H7 (cell line): ENCODE measurements around the gene PRMT7. TPM values are rescaled to one million over a fixed set of nuclear protein-coding genes. Genes with fewer than 3 reads are reported as not detected.

ENCODE experiments used
- DNase-seq: peaks from one replicate; pipeline ENCODE4 v3.0.0; 2012
- H3K27me3 ChIP-seq: 2 replicates; pipeline ENCODE4 v1.6.0; 2011; ENCODE audit warnings: mild to moderate bottlenecking, low read length; ENCODE audit not compliant: control insufficient read depth, insufficient read depth
- H3K36me3 ChIP-seq: replicated peaks from 2 replicates; pipeline ENCODE4 v1.5.1; 2011; ENCODE audit warnings: low read length; ENCODE audit not compliant: control insufficient read depth, insufficient read depth
- H3K4me3 ChIP-seq: 2 replicates; pipeline ENCODE4 v1.5.1; 2011; ENCODE audit warnings: low read depth, mild to moderate bottlenecking, control low read depth, low read length, moderate library complexity; ENCODE audit not compliant: insufficient read depth
- total RNA-seq: library from RNA; depleted of rRNA; stranded (reverse); fragments of >200 nt; shearing (Covaris generic); gene quantifications from 2 replicates; pipeline ENCODE4 v1.2.3, GENCODE V29; 2014

The PRMT7 gene
- total RNA-seq, 1 experiment from 2014 or later: 56.5 TPM

DNA sequence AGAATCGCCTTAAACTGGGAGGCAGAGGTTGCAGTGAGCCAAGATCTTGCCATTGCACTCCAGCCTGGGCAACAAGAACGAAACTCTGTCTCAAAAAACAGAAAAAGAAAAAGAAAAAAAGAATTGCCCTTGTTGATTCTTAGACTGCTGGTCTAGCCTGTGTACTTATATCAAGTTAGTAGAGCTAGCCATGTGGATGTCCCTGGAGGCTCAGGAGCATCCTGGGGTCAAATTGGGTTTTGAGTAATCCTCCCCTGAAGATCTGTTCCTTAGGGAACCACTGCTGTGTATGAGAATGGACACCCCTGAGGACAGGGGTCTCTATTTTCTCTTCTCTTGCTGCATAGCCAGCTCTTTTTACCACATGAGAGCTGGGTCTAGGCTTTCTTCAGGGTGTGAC is 21.6 kb upstream of the PRMT7 start:
- H3K4me3 ChIP-seq: no peak overlapping the region
- peaks cover 16% of the 10 kb centered on the region for H3K36me3 ChIP-seq
- no peak for DNase-seq
- no peaks in the 10 kb centered on the region for H3K27me3 ChIP-seq

DNA sequence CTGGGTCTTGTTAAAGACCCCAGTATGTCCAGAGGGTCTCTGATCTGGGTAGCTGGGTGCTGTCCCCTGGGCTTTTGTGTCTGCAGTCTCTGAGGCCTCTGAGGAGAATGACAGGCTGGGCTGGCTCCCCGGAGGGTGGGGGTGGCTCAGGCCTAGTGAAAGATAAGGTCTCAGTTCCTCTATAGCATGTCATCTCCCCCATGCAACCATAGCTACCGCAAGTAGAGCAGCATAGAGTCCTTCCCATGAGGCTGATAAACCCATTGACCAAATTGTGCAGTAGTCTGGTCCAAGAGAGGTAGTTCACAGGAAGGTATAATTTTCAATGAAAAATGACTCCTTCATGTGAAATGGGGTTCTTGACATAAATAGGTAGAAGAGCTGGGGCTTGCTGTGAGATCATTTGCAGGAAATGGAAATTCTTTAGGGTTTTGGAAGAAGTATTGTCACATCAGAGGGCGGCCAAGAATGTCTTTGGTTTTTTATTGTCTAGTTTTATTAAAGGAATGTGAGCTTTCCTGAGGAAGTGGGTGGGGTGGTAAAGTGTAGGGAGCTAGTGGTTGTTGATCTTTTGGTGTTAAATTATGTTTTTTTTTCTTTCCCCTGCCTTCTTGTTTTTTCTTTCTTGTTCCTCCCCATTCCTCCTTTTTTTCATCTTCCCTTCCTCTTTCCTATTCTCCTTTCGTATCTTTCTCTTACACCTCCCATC is 21.0 kb upstream of the PRMT7 start:
- no peaks in the 10 kb centered on the region for H3K27me3 ChIP-seq
- DNase-seq: no peak
- H3K4me3 ChIP-seq: no peak overlapping the region
- H3K36me3 ChIP-seq: peaks cover 19% of the 10 kb centered on the region

DNA sequence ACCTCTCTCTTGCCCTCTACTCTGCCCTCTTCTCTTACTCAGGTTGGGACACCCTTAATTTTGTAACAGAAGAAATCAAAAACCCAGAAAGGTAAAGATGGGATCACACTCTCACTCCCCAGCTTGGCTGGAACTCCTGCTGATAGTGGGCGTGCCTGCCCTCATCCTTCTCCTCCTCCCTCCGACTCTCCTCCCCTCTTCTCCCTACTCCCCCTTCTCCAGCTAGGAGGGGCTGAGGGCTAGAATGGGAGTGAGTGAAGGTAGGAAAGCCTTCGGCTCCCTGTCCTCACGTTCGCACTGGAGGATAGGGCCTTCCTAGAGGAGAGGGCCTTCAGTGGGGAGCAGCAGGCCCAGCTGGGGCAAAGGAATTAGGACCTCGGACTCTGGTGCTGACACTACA is 20.4 kb upstream of the PRMT7 start:
- peaks cover 19% of the 10 kb centered on the region for H3K36me3 ChIP-seq
- no peak overlapping the region for H3K4me3 ChIP-seq
- peak; percentile 66 for DNase-seq
- no peaks in the 10 kb centered on the region for H3K27me3 ChIP-seq

DNA sequence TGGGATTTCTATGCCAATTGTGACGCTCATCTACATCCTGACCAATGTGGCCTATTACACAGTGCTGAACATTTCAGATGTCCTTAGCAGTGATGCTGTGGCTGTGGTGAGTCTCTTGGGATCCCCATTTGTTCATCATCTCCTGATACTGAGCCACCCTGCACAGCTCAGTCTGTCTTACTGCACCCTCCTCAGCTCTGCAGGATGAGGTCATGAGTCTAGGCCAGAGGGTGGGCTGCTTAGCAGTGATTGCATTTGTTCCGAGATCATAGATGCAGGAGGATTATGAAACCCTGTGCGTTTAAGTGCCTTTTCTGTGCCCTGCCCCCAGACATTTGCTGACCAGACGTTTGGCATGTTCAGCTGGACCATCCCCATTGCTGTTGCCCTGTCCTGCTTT is 19.6 kb upstream of the PRMT7 start:
- no peak for DNase-seq
- no peak overlapping the region for H3K4me3 ChIP-seq
- H3K36me3 ChIP-seq: peaks cover 23% of the 10 kb centered on the region
- H3K27me3 ChIP-seq: no peaks in the 10 kb centered on the region

DNA sequence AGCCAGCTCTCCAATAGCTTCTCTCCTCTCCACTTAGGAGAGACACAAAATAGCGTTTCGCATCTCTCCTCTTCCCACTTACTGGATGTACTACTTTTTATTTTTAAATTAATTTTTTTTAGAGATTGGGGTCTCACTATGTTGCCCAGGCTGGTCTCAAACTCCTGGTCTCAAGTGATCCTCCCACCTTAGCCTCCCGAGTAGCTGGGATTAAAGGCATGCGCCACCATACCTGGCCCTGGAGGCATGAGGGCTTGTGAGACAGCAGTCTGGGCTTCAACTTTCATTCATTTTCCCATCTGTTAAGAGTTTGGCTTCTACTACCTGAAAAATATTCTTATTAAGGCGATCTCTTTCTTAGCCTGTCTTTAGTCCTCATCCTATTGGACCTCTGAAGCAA is 18.4 kb upstream of the PRMT7 start:
- Histone ChIP-seq H3K27me3 (no peaks in the 10 kb centered on the region), H3K4me3 (no peak overlapping the region), H3K36me3 (peaks cover 27% of the 10 kb centered on the region)
- no peak for DNase-seq

DNA sequence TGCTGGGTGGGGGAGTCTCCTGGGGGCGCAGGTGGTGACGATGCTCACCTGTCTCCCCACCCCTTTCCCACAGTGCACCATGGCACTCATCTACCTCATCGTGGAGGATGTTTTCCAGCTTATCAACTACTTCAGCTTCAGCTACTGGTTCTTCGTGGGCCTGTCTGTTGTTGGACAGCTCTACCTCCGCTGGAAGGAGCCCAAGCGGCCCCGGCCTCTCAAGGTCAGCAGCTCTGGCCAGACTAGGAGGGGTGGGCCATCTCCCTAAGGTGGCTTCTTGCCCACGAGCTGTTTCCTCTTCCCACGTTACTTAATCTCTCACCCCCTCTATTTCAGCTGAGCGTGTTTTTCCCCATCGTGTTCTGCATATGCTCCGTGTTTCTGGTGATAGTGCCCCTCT is 14.5 kb upstream of the PRMT7 start:
- peaks cover 40% of the 10 kb centered on the region for H3K36me3 ChIP-seq
- no peak for DNase-seq
- H3K27me3 ChIP-seq: no peaks in the 10 kb centered on the region
- H3K4me3 ChIP-seq: no peak overlapping the region

DNA sequence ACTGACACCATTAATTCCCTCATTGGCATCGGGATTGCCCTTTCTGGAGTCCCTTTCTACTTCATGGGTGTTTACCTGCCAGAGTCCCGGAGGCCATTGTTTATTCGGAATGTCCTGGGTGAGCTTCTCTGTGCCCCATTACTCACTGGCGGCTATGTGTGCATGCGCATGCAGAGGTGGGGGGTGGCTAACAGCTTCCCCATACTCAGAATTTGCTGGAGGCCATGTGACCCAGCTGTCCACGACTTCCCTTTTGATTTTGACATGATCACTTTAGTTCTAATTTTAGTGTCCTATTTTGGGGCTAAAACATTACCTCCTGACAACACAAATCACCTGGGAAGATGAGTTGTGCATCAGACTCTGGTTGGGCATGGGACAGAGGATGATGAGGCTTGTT is 14.1 kb upstream of the PRMT7 start:
- no peak for DNase-seq
- no peak overlapping the region for H3K4me3 ChIP-seq
- peaks cover 36% of the 10 kb centered on the region for H3K36me3 ChIP-seq
- no peaks in the 10 kb centered on the region for H3K27me3 ChIP-seq

DNA sequence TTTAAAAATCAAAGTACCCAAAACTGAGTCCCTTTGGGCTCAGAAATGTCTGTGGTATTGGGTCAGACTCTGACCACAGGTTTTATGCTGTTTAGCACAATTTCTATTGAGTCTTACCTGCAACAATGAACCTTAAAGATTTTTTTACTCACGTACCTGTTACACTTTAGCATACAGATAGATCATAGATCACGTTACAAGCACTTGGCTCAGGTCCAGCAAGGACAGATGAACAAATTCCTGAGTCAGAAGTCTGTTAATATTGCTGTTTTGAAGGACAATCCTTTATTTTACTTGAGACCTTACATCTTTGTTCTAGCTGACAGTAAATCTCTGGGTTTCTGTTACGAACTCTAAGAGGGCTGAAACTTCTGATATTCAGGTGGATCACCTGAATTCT is 12.9 kb upstream of the PRMT7 start:
- H3K27me3 ChIP-seq: no peaks in the 10 kb centered on the region
- DNase-seq: no peak
- no peak overlapping the region for H3K4me3 ChIP-seq
- peaks cover 36% of the 10 kb centered on the region for H3K36me3 ChIP-seq

DNA sequence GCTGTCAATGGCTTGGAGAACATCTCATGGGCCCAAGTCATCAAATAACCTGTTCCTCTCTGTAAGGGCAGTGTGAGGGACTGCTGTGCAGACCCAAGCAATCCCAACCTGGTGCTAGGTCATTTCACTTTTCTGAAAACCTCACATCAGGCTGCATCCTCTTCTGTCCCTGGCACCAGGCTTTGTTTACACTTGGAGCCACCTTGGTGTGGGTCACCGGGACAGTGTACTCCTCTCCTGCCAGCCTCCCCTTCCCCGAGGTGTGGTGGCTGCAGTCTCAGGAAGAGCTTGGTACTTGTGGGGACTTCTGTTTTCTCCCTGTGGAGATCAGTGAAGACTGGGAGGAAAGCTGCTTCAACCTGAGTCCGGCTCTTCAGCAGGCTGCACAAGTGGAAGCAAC is 12.5 kb upstream of the PRMT7 start:
- H3K27me3 ChIP-seq: no peaks in the 10 kb centered on the region
- DNase-seq: no peak
- H3K36me3 ChIP-seq: peaks cover 36% of the 10 kb centered on the region
- no peak overlapping the region for H3K4me3 ChIP-seq

DNA sequence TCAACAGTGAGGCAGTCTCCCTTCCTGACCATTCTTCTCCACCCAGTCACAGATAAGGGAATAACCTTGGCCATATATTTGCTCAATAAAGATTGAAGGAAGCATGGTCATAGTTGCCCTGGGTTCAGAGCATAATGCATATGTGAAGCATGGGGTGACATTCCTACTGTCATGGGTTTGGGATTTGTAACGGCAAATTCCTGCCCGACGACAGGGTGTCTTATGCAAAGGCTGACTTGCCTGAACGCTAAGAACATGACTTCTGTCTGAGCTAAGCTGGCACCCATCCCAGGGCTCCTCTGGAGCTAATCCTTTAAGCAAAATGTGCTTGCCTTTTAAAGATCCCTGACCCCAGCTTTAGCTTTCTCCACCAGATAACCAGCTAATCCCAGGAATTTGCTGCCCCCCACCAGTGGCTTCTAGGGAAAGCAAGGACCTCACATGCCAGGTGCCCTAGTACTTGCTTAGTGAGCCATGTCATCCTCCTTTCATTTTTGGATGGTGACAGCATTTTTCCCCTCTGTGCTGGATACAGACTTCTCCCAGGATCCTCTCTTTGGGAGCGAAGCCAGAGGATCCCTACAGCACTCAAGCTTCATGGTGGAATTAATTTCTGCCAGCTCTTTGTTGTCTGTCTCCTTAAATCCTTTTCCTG is 11.8 kb upstream of the PRMT7 start:
- peaks cover 35% of the 10 kb centered on the region for H3K36me3 ChIP-seq

DNA sequence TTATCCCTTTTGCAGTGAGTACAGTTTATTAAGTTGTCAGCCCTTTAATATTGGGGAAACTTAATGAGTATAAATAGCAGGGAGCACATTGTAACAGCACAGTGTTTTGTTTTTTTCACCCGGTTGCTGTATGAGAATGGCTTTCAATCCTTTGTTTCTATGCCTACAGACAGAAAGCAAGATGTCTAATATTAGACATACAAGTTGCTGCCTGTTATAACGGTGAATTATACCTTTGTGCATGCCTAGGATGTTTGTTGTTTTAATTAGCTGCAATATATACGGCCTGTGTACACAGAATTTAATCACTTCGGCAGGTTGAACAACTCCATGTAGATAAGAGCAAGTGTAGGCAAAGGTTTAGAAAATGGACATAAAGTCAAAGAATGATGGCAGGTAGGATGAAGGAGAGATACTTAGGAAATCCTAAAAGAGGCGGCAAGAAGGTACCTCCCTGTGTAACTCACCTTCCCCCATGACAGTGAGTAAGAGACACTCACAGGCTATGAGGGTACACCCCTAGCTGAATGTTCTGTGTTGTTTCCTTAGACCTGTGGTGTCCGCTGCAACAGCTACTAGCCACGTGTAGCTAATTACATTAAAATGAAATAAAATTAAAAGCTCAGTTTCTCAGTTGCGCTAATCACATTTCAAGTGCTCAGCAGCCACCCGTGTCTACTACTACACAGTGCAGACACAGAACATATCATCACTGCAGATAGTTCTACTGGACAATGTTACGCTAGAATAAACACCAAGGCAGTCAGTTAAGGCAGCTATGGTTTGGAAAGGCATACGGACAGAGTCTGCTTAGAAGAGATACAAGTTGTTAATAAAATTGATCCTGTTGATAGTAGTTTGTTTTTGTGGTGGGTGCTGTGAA is 11.0 kb upstream of the PRMT7 start:
- no peak for DNase-seq
- H3K27me3 ChIP-seq: no peaks in the 10 kb centered on the region
- peaks cover 32% of the 10 kb centered on the region for H3K36me3 ChIP-seq
- H3K4me3 ChIP-seq: no peak overlapping the region

More for the DNA sequence above, 11.8 kb upstream of the PRMT7 start:
- DNase-seq: no peak
- Histone ChIP-seq H3K4me3 (no peak overlapping the region), H3K27me3 (no peaks in the 10 kb centered on the region)

DNA sequence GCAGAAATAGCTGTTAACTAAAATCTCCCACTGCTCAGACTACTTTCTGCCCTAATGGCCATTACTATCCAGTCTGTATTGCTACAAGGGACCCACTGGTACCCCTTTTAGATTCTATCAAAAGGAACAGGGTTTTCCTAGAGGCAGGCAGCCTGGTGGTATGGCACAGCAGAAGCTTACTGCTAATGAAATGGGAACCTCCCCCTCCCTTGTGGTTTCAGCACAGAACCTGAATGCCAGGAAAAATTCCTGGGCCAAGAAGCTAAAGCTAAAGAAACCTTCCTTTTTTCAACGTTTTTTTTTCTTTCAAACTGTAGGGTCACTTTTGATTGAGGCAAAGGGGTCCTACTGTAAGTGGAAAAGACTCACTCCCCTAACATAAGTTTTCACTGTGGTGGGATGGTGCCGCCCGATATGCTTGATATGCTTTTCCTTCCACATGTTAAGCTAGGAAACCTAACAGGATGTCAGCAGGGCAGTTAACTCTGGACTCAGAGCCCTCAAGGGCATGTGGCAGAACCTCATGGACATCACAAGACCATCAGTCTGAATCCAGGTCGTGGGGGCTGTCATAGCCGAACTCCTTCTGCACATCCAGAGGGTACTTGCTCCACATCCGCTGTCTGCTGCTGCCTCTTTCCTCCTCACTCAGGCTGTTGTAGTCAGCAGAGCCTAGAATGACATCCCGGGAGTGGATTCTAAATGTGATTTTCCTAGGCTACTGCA is 9.9 kb upstream of the PRMT7 start:
- peaks cover 37% of the 10 kb centered on the region for H3K36me3 ChIP-seq
- no peak for DNase-seq
- no peak overlapping the region for H3K4me3 ChIP-seq
- H3K27me3 ChIP-seq: no peaks in the 10 kb centered on the region

DNA sequence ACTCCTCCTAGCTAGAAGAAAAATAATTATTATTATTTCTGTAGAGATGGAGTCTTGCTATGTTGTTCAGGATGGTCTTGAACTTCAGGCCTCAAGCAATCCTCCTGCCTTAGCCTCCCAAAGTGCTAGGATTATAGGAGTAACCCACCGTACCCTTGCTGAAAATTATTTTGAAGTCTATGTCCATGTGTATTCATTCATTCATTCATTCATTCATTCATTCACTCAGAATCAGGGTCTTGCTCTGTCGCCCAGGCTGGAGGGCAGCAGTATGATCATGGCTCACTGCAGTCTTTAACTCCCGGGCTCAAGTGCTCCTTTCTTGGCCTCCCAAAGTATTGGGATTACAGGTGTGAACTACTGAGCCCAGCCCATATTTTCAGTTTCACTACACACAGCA is 4.2 kb upstream of the PRMT7 start:
- peaks cover 12% of the 10 kb centered on the region for H3K36me3 ChIP-seq
- H3K27me3 ChIP-seq: no peaks in the 10 kb centered on the region
- DNase-seq: no peak
- no peak overlapping the region for H3K4me3 ChIP-seq

DNA sequence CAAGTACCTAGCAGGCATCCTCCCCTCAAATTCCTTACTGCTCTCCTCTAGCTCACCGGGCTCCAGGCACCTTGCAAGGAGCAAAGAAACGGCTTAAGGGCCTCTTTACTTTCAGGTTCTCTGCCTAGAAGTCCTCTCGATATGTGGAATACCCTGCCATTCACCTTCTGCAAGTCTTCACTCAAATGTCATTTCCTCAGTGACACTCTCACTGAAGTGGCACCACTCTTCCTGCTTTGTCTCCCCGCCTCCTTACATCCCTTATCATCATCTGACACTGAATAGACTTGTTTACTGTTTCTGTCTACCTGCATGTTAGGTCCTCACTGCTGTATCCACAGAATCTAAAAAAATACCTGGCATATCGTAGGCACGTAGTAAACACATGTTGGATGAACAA is 1.0 kb upstream of the PRMT7 start:
- H3K4me3 ChIP-seq: peak overlapping the region; percentile 97
- H3K27me3 ChIP-seq: no peaks in the 10 kb centered on the region
- peaks cover 7% of the 10 kb centered on the region for H3K36me3 ChIP-seq
- DNase-seq: no peak
